Fibroblast of skin of left biceps (primary cell): ENCODE data around the gene LIN7B.

Source experiments
- DNase-seq, 2 experiments: peaks; one replicate each; pipeline ENCODE4 v3.0.0-alpha.2; 2013; ENCODE audit warnings: low read depth in 2 of 2

Gene LIN7B

DNA sequence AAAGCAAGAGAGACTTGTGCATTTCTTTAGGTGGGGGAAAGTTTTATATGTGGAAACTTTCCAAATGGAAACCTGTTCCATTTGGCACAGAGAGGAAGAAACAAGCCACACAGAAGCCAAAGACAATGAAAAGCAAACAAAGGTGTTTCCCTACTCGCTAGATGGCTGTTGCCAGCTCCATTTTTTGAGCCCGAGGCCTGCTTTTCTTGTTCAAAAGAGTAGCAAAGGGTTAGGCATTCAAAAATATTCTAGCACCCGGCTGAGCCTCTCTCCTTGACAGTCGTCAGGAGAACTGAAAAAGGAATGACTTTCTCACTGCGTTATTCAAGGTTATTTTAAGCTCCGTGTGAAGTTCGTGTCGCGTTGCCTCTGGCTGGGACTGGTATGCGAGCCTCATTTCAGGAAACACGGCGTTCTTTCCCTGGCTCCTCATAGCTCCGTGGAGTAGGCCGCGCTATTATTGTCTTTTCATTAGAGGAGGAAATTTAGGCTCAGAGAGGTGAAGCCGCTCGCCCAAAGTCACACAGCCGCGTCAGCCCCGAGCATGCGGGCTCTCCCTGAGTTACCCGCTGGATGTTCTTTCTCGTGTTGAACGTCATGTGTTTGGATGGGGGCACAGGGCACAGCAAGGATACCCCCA, 51.1 kb downstream of the LIN7B start:
- no peak for DNase-seq

DNA sequence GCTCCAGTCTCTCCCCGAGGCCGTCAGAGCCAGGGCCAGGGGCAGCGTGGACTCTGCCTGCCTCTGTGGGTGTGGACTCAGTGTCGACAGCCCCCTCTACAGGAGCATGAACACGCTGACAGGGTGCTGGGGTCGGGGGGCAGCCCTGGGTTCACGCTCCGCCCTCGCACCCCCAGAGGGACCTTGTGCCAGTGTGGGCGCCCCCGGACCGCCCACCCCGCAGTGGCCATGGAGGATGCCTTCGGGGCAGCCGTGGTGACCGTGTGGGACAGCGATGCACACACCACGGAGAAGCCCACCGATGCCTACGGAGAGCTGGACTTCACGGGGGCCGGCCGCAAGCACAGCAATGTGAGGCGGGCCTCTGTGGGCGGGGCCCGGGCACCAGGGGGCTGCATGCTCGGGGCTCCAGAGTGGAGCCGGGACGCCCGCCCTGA, 51.7 kb downstream of the LIN7B start:
- DNase-seq = no peak

DNA sequence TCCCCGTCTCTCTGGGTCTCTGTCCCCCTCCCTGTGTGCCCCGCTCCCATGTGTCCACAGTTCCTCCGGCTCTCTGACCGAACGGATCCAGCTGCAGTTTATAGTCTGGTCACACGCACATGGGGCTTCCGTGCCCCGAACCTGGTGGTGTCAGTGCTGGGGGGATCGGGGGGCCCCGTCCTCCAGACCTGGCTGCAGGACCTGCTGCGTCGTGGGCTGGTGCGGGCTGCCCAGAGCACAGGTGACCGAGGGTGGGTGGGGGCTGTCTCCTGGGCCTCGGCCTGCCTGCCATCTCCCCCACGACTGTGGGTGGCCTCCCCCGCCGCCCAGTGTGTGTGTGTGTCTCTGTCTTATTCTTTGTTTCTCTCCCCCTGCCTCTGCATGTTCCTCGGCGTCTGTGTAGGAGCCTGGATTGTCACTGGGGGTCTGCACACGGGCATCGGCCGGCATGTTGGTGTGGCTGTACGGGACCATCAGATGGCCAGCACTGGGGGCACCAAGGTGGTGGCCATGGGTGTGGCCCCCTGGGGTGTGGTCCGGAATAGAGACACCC, 53.8 kb downstream of the LIN7B start:
- DNase-seq = no peak
